ENCODE measurements around the gene HIVEP3.

Gene HIVEP3

DNA sequence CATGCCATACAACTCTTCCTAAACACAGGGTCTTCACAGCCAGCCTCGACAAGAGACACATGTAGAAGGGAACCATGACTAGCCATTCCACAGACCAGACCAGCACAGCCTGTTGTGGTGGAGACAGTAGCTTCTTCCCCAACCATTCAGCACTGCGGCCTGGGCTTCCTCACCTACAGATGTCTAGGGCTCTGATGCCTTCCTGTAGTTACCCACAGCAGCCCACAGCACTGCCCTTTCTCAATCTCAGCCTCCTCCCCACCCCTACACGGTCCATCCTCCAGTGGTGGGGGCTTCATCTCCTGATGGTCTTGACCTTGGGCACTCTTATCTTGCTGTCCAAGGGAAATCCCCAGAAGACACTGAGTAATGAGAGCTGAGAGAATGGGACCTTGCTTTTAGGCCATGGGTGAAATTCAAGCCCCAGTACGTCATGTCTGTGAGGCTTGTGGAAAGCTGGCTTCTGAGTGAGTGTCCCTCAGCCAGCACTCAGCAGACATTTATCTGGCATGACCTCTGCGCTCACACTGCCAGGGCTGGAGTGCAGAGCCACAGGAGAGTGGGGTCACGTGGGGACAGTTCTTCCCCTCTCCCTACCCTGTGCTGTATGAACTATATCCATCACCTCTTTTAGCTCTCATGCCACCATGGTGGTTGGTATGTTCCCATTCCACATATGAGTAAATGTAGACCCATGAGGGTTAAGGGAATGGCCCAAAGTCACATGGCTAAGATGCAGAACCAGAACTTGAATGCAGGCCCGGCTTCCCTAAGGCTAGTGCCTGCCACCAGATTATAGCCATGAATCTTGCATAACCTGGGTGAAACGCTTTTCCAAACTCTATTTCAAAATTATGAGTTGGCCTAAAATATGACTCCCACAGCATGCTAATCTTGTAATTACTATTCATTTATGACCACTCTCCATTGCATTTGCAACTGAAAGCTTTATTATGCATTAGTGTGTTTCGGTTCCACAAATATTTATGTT is 104.7 kb downstream of the HIVEP3 start:
- Histone ChIP-seq H3K4me1 (ENCODE audit: control insufficient read depth, low read depth, low read length) (no peaks in the 10 kb centered on the region), H3K79me1 (ENCODE audit: low read length) (no peaks in the 10 kb centered on the region), H2BK120ac (ENCODE audit: low read depth, low read length) (no peak overlapping the region), H3K18ac (ENCODE audit: low read length) (no peak overlapping the region), H4K5ac (ENCODE audit: low read length) (no peak overlapping the region), H3K4ac (ENCODE audit: low read depth, low read length) (no peak overlapping the region), H3K9ac (ENCODE audit: low read length) (no peak overlapping the region), H3K4me2 (ENCODE audit: low read length) (no peak overlapping the region), H3K56ac (ENCODE audit: low read length) (no peak overlapping the region), H3K27ac (ENCODE audit: low read depth, low read length) (no peak overlapping the region), H3K23ac (ENCODE audit: low read length) (no peak overlapping the region), H3K36me3 (ENCODE audit: control insufficient read depth, insufficient read depth, low read length) (no peaks in the 10 kb centered on the region), H2BK5ac (ENCODE audit: low read length) (no peak overlapping the region), H2AK5ac (ENCODE audit: low read length) (no peak overlapping the region), H2BK15ac (replicated peaks; ENCODE audit: low read depth) (no peak overlapping the region), H3K27me3 (ENCODE audit: insufficient read depth, low read length, poor library complexity) (no peaks in the 10 kb centered on the region), H4K8ac (ENCODE audit: low read depth, low read length) (no peak overlapping the region), H3K4me3 (ENCODE audit: low read length) (no peak overlapping the region), H3K79me2 (ENCODE audit: control insufficient read depth, insufficient read depth, low read length) (no peaks in the 10 kb centered on the region)
- DNase-seq, result no peak
- no CpG with 5 or more reads among the region's 9 CpGs for WGBS (ENCODE audit: extremely low coverage, insufficient coverage, low lambda C conversion rate)

DNA sequence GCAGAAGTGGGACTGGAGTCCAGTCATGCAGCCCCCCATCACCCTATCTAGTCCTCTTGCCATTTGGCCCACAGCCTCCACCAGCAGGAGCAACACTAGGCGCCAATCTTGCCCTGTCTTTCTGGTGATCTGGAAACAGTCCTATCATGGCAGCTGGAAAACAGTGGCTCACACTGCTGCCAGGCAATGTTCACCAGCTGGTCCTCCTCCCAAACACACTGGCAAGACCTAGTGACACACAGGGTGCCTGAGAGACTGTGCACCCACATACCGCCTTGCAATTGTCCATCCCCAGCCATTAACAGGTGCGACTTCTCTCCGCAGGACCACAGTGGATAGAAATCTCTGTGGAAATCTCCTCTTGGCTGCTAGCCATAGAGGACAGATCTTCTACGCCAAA is 105.5 kb downstream of the HIVEP3 start:
- Histone ChIP-seq H2BK120ac (ENCODE audit: low read depth, low read length) (no peak overlapping the region), H4K8ac (ENCODE audit: low read depth, low read length) (no peak overlapping the region), H2AK5ac (ENCODE audit: low read length) (no peak overlapping the region), H3K23ac (ENCODE audit: low read length) (no peak overlapping the region), H3K4ac (ENCODE audit: low read depth, low read length) (no peak overlapping the region), H3K4me2 (ENCODE audit: low read length) (no peak overlapping the region), H3K79me1 (ENCODE audit: low read length) (no peaks in the 10 kb centered on the region), H2BK5ac (ENCODE audit: low read length) (no peak overlapping the region), H3K9ac (ENCODE audit: low read length) (no peak overlapping the region), H3K4me1 (ENCODE audit: control insufficient read depth, low read depth, low read length) (no peaks in the 10 kb centered on the region), H3K56ac (ENCODE audit: low read length) (no peak overlapping the region), H3K36me3 (ENCODE audit: control insufficient read depth, insufficient read depth, low read length) (no peaks in the 10 kb centered on the region), H3K4me3 (ENCODE audit: low read length) (no peak overlapping the region), H4K5ac (ENCODE audit: low read length) (no peak overlapping the region), H3K27ac (ENCODE audit: low read depth, low read length) (no peak overlapping the region), H3K18ac (ENCODE audit: low read length) (no peak overlapping the region), H2BK15ac (replicated peaks; ENCODE audit: low read depth) (no peak overlapping the region), H3K79me2 (ENCODE audit: control insufficient read depth, insufficient read depth, low read length) (no peaks in the 10 kb centered on the region), H3K27me3 (ENCODE audit: insufficient read depth, low read length, poor library complexity) (no peaks in the 10 kb centered on the region)
- no peak for DNase-seq
- WGBS (ENCODE audit: extremely low coverage, insufficient coverage, low lambda C conversion rate), result no CpG with 5 or more reads among the region's 5 CpGs

DNA sequence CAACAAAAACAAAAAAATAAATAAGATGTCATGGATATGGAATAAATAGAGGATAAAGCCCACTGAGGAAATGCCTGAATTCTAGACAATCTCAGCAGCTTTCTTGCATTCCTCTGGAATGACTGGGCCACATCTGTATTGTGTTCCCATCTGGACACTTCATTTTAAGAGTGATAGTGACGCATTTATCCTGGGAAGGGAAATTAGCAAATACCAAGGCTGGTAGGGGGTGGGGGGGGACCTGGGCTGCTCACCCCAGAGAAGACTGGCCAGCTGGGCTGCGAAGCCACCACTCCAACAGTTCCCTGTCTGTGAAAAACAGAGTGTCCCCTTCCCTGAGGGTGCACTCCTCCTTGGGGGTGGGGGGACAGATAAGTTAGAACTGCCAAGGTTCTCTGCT is 106.3 kb downstream of the HIVEP3 start:
- no peaks in the 10 kb centered on the region for H3K27me3 ChIP-seq (ENCODE audit: insufficient read depth, low read length, poor library complexity)
- H3K56ac ChIP-seq (ENCODE audit: low read length), result no peak overlapping the region
- H3K27ac ChIP-seq (ENCODE audit: low read depth, low read length), result no peak overlapping the region
- no peaks in the 10 kb centered on the region for H3K79me1 ChIP-seq (ENCODE audit: low read length)
- no peaks in the 10 kb centered on the region for H3K79me2 ChIP-seq (ENCODE audit: control insufficient read depth, insufficient read depth, low read length)
- H2BK5ac ChIP-seq (ENCODE audit: low read length), result no peak overlapping the region
- H3K23ac ChIP-seq (ENCODE audit: low read length), result no peak overlapping the region
- no peak overlapping the region for H3K9ac ChIP-seq (ENCODE audit: low read length)
- H2AK5ac ChIP-seq (ENCODE audit: low read length), result no peak overlapping the region
- WGBS (ENCODE audit: extremely low coverage, insufficient coverage, low lambda C conversion rate), result no CpG with 5 or more reads among the region's 2 CpGs
- H3K4ac ChIP-seq (ENCODE audit: low read depth, low read length), result no peak overlapping the region
- no peak overlapping the region for H3K18ac ChIP-seq (ENCODE audit: low read length)
- no peaks in the 10 kb centered on the region for H3K36me3 ChIP-seq (ENCODE audit: control insufficient read depth, insufficient read depth, low read length)
- DNase-seq, result no peak
- no peak overlapping the region for H3K4me2 ChIP-seq (ENCODE audit: low read length)
- H2BK15ac ChIP-seq (replicated peaks; ENCODE audit: low read depth), result no peak overlapping the region
- H3K4me1 ChIP-seq (ENCODE audit: control insufficient read depth, low read depth, low read length), result no peaks in the 10 kb centered on the region
- H2BK120ac ChIP-seq (ENCODE audit: low read depth, low read length), result no peak overlapping the region
- no peak overlapping the region for H3K4me3 ChIP-seq (ENCODE audit: low read length)
- H4K5ac ChIP-seq (ENCODE audit: low read length), result no peak overlapping the region
- H4K8ac ChIP-seq (ENCODE audit: low read depth, low read length), result no peak overlapping the region

DNA sequence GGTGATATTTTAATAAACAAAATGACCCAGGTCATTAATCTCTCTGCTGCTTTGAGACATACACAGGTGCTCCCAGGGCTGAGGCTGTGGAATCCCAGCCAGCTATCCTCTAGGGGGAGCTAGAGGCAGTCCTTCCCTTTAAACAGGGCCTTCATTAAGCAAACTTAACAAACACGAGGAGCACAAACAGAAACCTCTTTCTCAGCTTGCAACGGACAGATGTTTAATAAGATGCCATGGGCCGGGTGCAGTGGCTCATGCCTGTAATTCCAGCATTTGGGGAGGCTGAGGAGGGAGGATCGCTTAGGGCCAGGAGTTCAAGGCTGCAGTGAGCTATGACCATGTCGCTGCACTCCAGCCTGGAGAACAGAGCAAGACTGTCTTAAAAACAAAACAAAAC is 106.7 kb downstream of the HIVEP3 start:
- Histone ChIP-seq H3K27me3 (ENCODE audit: insufficient read depth, low read length, poor library complexity) (no peaks in the 10 kb centered on the region), H3K23ac (ENCODE audit: low read length) (no peak overlapping the region), H3K4ac (ENCODE audit: low read depth, low read length) (no peak overlapping the region), H4K8ac (ENCODE audit: low read depth, low read length) (no peak overlapping the region), H3K4me3 (ENCODE audit: low read length) (no peak overlapping the region), H4K5ac (ENCODE audit: low read length) (no peak overlapping the region), H2BK15ac (replicated peaks; ENCODE audit: low read depth) (no peak overlapping the region), H3K56ac (ENCODE audit: low read length) (no peak overlapping the region), H3K4me1 (ENCODE audit: control insufficient read depth, low read depth, low read length) (no peaks in the 10 kb centered on the region), H3K9ac (ENCODE audit: low read length) (no peak overlapping the region), H2BK5ac (ENCODE audit: low read length) (no peak overlapping the region), H3K18ac (ENCODE audit: low read length) (no peak overlapping the region), H3K36me3 (ENCODE audit: control insufficient read depth, insufficient read depth, low read length) (no peaks in the 10 kb centered on the region), H2AK5ac (ENCODE audit: low read length) (no peak overlapping the region), H3K27ac (ENCODE audit: low read depth, low read length) (no peak overlapping the region), H3K4me2 (ENCODE audit: low read length) (no peak overlapping the region), H2BK120ac (ENCODE audit: low read depth, low read length) (no peak overlapping the region), H3K79me2 (ENCODE audit: control insufficient read depth, insufficient read depth, low read length) (no peaks in the 10 kb centered on the region), H3K79me1 (ENCODE audit: low read length) (no peaks in the 10 kb centered on the region)
- peak; percentile 84 for DNase-seq
- WGBS (ENCODE audit: extremely low coverage, insufficient coverage, low lambda C conversion rate), result no CpG with 5 or more reads among the region's 5 CpGs

DNA sequence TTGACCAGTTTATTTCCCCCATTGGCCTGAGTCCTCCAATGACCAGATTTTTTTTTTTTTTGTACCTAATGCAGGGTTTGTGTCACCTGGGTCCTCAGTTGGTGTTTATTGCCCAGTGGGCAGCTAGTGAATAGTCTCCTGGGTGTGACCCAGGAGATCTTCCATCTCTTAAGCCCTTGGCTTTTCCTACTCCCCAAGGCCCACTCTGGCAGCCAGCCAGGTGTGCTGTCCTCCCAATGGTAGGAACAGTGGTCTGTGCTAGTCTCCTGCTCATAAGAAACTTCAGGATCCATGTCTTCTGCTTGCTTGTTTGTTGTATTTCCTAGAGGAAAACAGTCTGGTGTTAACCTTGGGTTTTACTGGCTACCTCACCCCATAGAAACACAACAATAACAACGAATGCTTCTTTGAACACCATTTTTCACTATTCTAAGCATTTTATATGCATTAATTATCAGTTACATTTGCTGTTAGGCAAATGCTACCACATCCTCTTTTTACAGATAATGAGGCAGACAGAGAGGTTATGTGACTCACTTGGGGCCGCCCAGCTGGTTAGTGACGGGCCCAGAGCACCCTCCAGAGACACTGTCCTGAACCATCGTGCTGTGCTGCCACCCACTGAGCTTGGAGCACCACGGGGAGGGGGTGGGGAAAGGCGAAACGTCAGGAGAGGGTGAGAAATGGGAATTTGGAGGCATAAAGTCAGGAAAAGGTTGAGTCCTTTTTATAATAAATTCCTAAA is 107.5 kb downstream of the HIVEP3 start:
- Histone ChIP-seq H3K4ac (ENCODE audit: low read depth, low read length) (no peak overlapping the region), H3K79me2 (ENCODE audit: control insufficient read depth, insufficient read depth, low read length) (no peaks in the 10 kb centered on the region), H3K23ac (ENCODE audit: low read length) (no peak overlapping the region), H4K8ac (ENCODE audit: low read depth, low read length) (no peak overlapping the region), H3K9ac (ENCODE audit: low read length) (no peak overlapping the region), H3K4me3 (ENCODE audit: low read length) (no peak overlapping the region), H2BK5ac (ENCODE audit: low read length) (no peak overlapping the region), H3K18ac (ENCODE audit: low read length) (no peak overlapping the region), H3K27ac (ENCODE audit: low read depth, low read length) (no peak overlapping the region), H3K56ac (ENCODE audit: low read length) (no peak overlapping the region), H3K27me3 (ENCODE audit: insufficient read depth, low read length, poor library complexity) (no peaks in the 10 kb centered on the region), H2BK15ac (replicated peaks; ENCODE audit: low read depth) (no peak overlapping the region), H3K79me1 (ENCODE audit: low read length) (no peaks in the 10 kb centered on the region), H4K5ac (ENCODE audit: low read length) (no peak overlapping the region), H2BK120ac (ENCODE audit: low read depth, low read length) (no peak overlapping the region), H3K36me3 (ENCODE audit: control insufficient read depth, insufficient read depth, low read length) (no peaks in the 10 kb centered on the region), H2AK5ac (ENCODE audit: low read length) (no peak overlapping the region), H3K4me1 (ENCODE audit: control insufficient read depth, low read depth, low read length) (no peaks in the 10 kb centered on the region), H3K4me2 (ENCODE audit: low read length) (no peak overlapping the region)
- no peak for DNase-seq
- WGBS (ENCODE audit: extremely low coverage, insufficient coverage, low lambda C conversion rate), result no CpG with 5 or more reads among the region's 7 CpGs
